ENCODE measurements around the gene FBXL7.

Gene FBXL7

DNA sequence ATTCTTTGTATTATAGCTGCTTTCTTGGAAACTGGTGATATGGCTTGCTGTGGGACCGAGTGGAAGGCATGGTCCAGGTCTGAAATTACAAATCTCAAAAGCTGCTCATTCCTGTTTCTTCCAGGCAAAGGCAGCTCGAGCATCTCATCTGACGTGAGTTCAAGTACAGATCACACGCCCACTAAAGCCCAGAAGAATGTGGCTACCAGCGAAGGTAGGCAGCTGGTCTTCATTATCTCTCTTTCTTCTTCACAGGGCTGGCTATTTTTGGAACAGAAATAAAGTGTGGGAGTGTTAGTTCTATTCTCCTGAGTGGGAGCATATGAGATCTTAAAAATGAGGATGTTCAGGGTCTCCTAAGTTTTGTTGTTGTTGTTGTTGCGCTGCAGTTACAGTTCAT is 115.9 kb downstream of the FBXL7 start:
- CTCF ChIA-PET, result interaction anchor here (0.7 kb wide), 1 partner anchor 10 kb away, joined by 3 read pairs; no protein-coding TSS in a partner anchor
- POLR2A ChIA-PET, result no interaction called here
- DNase-seq (ENCODE audit: low read depth, low spot score), result no peak
- TF ChIP-seq, protein P1, sequence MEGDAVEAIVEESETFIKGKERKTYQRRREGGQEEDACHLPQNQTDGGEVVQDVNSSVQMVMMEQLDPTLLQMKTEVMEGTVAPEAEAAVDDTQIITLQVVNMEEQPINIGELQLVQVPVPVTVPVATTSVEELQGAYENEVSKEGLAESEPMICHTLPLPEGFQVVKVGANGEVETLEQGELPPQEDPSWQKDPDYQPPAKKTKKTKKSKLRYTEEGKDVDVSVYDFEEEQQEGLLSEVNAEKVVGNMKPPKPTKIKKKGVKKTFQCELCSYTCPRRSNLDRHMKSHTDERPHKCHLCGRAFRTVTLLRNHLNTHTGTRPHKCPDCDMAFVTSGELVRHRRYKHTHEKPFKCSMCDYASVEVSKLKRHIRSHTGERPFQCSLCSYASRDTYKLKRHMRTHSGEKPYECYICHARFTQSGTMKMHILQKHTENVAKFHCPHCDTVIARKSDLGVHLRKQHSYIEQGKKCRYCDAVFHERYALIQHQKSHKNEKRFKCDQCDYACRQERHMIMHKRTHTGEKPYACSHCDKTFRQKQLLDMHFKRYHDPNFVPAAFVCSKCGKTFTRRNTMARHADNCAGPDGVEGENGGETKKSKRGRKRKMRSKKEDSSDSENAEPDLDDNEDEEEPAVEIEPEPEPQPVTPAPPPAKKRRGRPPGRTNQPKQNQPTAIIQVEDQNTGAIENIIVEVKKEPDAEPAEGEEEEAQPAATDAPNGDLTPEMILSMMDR (IDR thresholded peaks at IDR 0.05; ENCODE audit: insufficient read depth, low read length, missing control alignments), result no peak
- H3K4me3 ChIP-seq (ENCODE audit: low read depth, low read length), result no peak overlapping the region

DNA sequence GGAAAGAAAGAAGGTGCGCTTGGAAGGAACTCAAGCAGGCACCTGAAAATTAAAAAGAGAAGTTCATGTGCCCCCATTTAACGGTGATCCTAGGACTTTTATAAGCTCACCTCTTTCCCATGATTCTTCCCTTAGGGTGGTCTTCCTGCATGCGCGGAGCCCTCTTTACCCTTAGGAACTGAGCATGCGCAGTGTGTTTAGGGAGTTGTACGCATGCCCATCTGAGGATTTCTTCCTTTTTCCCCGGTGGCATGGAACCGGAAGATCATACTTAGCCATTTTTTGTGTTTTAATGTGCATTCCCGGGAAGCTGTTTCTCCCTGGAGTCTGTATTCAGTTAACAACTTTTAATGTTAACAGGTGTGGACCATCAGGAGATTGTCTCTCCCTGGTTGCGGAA is 119.0 kb downstream of the FBXL7 start:
- DNase-seq (ENCODE audit: low read depth, low spot score), result no peak
- POLR2A ChIA-PET, result no interaction called here
- H3K4me3 ChIP-seq (ENCODE audit: low read depth, low read length), result no peak overlapping the region
- CTCF ChIA-PET, result interaction anchor here (1.0 kb wide), 1 partner anchor 20 kb away, joined by 3 read pairs; no protein-coding TSS in a partner anchor
- TF ChIP-seq, protein P1 (IDR thresholded peaks at IDR 0.05; ENCODE audit: insufficient read depth, low read length, missing control alignments), result no peak

DNA sequence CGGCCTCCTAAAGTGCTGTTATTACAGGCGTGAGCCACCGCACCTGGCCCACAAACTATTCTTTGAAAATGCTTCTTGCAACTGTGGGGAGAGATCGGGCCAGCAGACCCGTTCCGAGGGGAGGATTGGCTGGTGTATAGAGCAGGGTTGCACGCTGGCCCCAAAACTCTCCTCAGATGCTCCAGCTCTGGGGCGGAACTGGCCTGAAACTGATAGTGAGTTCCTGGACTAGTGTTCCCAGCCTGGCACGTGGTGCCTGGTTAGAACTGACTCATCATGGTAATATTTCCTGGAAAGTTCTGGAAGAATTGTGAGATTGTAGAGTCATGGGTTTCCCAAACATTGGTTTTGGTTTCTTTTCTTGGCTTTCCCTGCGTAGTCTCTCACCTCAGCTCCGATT is 120.5 kb downstream of the FBXL7 start:
- TF ChIP-seq, protein P1 (IDR thresholded peaks at IDR 0.05; ENCODE audit: insufficient read depth, low read length, missing control alignments), result no peak
- POLR2A ChIA-PET, result interaction anchor here (1.0 kb wide), 1 partner anchor 121 kb away, joined by 3 read pairs; the partner anchor contains the start of gene FBXL7
- CTCF ChIA-PET, result no interaction called here

DNA sequence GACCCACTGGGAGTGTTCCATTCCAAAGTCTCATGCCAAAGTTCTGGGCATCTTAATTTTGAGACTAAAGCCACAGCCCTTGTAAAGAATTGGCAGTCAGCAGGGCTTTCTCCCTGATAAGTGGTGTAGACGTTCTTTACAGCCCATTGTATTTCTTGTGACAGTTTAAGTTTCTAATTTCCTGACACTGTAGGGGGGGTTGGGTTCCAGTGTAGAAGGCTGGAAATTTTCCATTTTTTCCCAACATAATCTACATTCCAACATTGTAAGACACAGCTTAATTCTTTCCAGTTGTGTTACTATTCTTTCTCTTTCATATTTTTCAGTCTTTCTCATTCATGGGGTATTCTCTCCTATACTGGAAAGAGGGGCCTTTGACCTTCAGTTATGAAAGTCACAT is 121.1 kb downstream of the FBXL7 start:
- H3K4me3 ChIP-seq (ENCODE audit: low read depth, low read length), result no peak overlapping the region
- ChIA-PET POLR2A (interaction anchor here (0.7 to 1.0 kb wide), 2 partner anchors 122 to 202 kb away, joined by 3 read pairs; partner anchors contain the start of gene FBXL7), CTCF (interaction anchor here (1.2 kb wide), 1 partner anchor 50 kb away, joined by 4 read pairs; no protein-coding TSS in a partner anchor)
- TF ChIP-seq, protein P1 (IDR thresholded peaks at IDR 0.05; ENCODE audit: insufficient read depth, low read length, missing control alignments), result no peak
- DNase-seq (ENCODE audit: low read depth, low spot score), result no peak

More for the DNA sequence above, 120.5 kb downstream of the FBXL7 start:
- DNase-seq (ENCODE audit: low read depth, low spot score), result no peak
- H3K4me3 ChIP-seq (ENCODE audit: low read depth, low read length), result no peak overlapping the region

DNA sequence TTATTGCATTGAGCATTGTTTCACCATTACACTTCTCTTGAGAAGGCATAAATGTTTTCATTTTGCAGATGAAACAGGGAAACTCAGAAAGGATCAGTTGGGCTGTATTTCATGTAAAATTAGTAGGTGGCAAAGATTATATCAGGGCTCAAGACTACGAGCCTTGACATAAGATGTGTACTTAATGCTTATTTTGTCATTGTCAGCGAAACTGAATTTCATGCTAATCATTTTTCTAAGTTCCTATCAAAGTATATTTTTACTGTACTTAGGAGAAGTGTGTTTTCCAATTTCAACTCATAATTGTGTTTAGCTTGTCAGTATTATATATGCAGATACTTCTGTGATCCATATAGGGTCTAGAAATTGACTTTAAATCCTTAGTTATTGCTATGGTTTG is 123.8 kb downstream of the FBXL7 start:
- TF ChIP-seq, protein P1 (IDR thresholded peaks at IDR 0.05; ENCODE audit: insufficient read depth, low read length, missing control alignments), result no peak
- no peak for DNase-seq (ENCODE audit: low read depth, low spot score)
- ChIA-PET CTCF (interaction anchor here (0.9 kb wide), 1 partner anchor 122 kb away, joined by 4 read pairs; no protein-coding TSS in a partner anchor), POLR2A (no interaction called here)
- no peak overlapping the region for H3K4me3 ChIP-seq (ENCODE audit: low read depth, low read length)

DNA sequence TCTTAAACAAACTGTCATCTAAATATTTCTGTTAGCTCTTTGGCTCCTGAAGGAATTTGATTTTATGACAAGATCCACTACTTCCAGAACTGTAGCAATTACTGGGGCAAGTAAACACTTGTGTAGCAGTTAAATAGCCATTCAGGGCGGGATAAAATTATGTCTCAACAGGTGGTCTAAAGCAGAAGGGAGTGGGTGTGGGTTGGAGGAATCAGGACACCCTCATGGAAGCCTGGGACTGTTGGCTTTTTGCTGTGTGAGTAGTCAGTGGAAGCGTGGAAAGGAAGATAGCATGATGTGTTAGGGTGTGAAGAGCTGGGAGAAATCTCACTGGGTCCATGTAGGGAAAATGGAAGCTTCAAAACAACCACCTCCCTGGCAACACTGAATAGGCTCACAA is 127.1 kb downstream of the FBXL7 start:
- ChIA-PET POLR2A (no interaction called here), CTCF (no interaction called here)
- TF ChIP-seq, protein P1 (IDR thresholded peaks at IDR 0.05; ENCODE audit: insufficient read depth, low read length, missing control alignments), result no peak
- no peak for DNase-seq (ENCODE audit: low read depth, low spot score)
- H3K4me3 ChIP-seq (ENCODE audit: low read depth, low read length), result no peak overlapping the region
